T-cell (primary cell): ENCODE results near the gene SLC22A5. TPM values are rescaled to one million over a fixed set of nuclear protein-coding genes. Genes with fewer than 3 reads are reported as not detected.

Experiments used
- ATAC-seq, 4 experiments: fragments of 200-7000 bp in 3 of 4; fragments of 150-1000 bp in 1 of 4; cut with Tn5 transposase; replicated peaks in 1 of 4; 1 replicate in 3 of 4; 2 replicates in 1 of 4; pipeline ENCODE4 v1.10.0; 2021; ENCODE audit warnings: moderate library complexity in 3 of 4, mild to moderate bottlenecking in 2 of 4, moderate number of reproducible peaks in 1 of 4
- CTCF ChIA-PET, 2 donors: fragments of 300-600 bp; sonication (Branson Sonifier 250); formaldehyde crosslinking; loops; one replicate each; lab custom pipeline; 2022; ENCODE audit warnings: antibody characterized with exemption in 2 of 2; lab: Charles Lee
- POLR2A ChIA-PET, 2 donors: fragments of 300-600 bp; sonication (Branson Sonifier 250); formaldehyde crosslinking; loops; one replicate each; lab custom pipeline; 2022; ENCODE audit warnings: antibody characterized with exemption in 2 of 2; lab: Charles Lee
- DNase-seq, 35 experiments: peaks; one replicate each; pipeline versions ENCODE4 v3.0.0 to v3.0.0-alpha.2; 2013 to 2023
- H3K27ac ChIP-seq: one replicate; pipeline ENCODE4 v1.5.1; 2013; ENCODE audit warnings: low read length
- H3K27me3 ChIP-seq, 2 experiments: replicated peaks in 1 of 2; 1 replicate in 1 of 2; 2 replicates in 1 of 2; pipeline versions ENCODE4 v1.6.1 to v1.7.0; 2013; ENCODE audit warnings: low read length in 1 of 2, mixed read lengths in 1 of 2; ENCODE audit not compliant: control insufficient read depth in 2 of 2, insufficient read depth in 2 of 2; ENCODE audit errors: extremely low read depth in 1 of 2
- H3K36me3 ChIP-seq, 2 donors: 1 replicate in 1 of 2; 2 replicates in 1 of 2; pipeline versions ENCODE4 v1.6.1 to v1.7.0; 2013; ENCODE audit warnings: low read length in 1 of 2; ENCODE audit not compliant: control insufficient read depth in 2 of 2, insufficient read depth in 1 of 2; ENCODE audit errors: extremely low read depth in 1 of 2
- H3K4me1 ChIP-seq, 2 experiments: 1 replicate in 1 of 2; 2 replicates in 1 of 2; pipeline versions ENCODE4 v1.6.1 to v1.7.0; 2013; ENCODE audit warnings: low read length in 2 of 2, mixed read lengths in 1 of 2; ENCODE audit not compliant: insufficient read depth in 2 of 2, control insufficient read depth in 1 of 2; ENCODE audit errors: extremely low read depth in 1 of 2
- H3K4me3 ChIP-seq, 2 donors: 1 replicate in 1 of 2; 2 replicates in 1 of 2; pipeline versions ENCODE4 v1.5.1 to v1.7.0; 2013; ENCODE audit warnings: mild to moderate bottlenecking in 2 of 2, low read length in 1 of 2, moderate library complexity in 1 of 2; ENCODE audit not compliant: control insufficient read depth in 1 of 2; ENCODE audit errors: extremely low read depth in 1 of 2
- H3K9me3 ChIP-seq: 2 replicates; pipeline ENCODE4 v1.7.0; 2013
- H3K27ac Mint-ChIP-seq, 2 donors: one replicate each; pipeline ENCODE4 v1.8.0; 2020 to 2021; ENCODE audit warnings: mild to moderate bottlenecking in 2 of 2, mixed read lengths in 2 of 2
- H3K27me3 Mint-ChIP-seq, 2 donors: one replicate each; pipeline ENCODE4 v1.8.0; 2021 to 2022; ENCODE audit warnings: mixed read lengths in 2 of 2
- H3K36me3 Mint-ChIP-seq: one replicate; pipeline ENCODE4 v1.8.0; 2021; ENCODE audit warnings: mixed read lengths
- H3K4me1 Mint-ChIP-seq, 3 donors: one replicate each; pipeline ENCODE4 v1.8.0; 2020 to 2022; ENCODE audit warnings: mixed read lengths in 3 of 3, mild to moderate bottlenecking in 1 of 3
- H3K4me3 Mint-ChIP-seq, 3 donors: one replicate each; pipeline ENCODE4 v1.8.0; 2020 to 2022; ENCODE audit warnings: mild to moderate bottlenecking in 3 of 3, mixed read lengths in 3 of 3, moderate library complexity in 3 of 3
- H3K9me3 Mint-ChIP-seq, 3 donors: one replicate each; pipeline ENCODE4 v1.8.0; 2020 to 2022; ENCODE audit warnings: mixed read lengths in 3 of 3
- WGBS: methylation state at CpG from one replicate; pipeline ENCODE4 v1.1.5; 2013; ENCODE audit warnings: missing lambda C conversion rate; ENCODE audit not compliant: insufficient coverage; 5-methylcytosine and 5-hydroxymethylcytosine counted together
- total RNA-seq, 35 experiments: library from RNA in 6 of 35; stranded (reverse) in 6 of 35; fragments of 120-200 nt in 1 of 35; gene quantifications; one replicate each; pipeline versions ENCODE4 v1.2.1 to v1.2.4 and lab custom pipeline; 2013 to 2026

SLC22A5 gene
- total RNA-seq, 5 donors from 2014 or later (not counting 1 experiment from before 2014, with no cell fraction given) = 4.8 to 14.0 (median 7.6) TPM

GRCh38 chr5:132424167-132424880, 54.8 kb downstream of the SLC22A5 start:
- Histone ChIP-seq H3K4me3 (no peak overlapping the region), H3K36me3 (peaks cover 6 to 33% of the 10 kb centered on the region in 2 donors), H3K27ac (peak overlapping the region; percentile 94), H3K9me3 (no peaks in the 10 kb centered on the region), H3K4me1 (peaks cover 79 to 98% of the 10 kb centered on the region in 2 experiments), H3K27me3 (no peaks in the 10 kb centered on the region)
- H3K4me3 Mint-ChIP-seq = peak overlapping the region in 2 of 3 donors; percentile 15 to 77
- CTCF ChIA-PET = interaction anchor here in 1 of 2 donors (1.1 to 2.3 kb wide), 3 partner anchors 33 to 55 kb away, joined by 3 to 11 read pairs (median 8); no protein-coding TSS in a partner anchor
- no peaks in the 10 kb centered on the region for H3K27me3 Mint-ChIP-seq
- H3K9me3 Mint-ChIP-seq = no peaks in the 10 kb centered on the region
- ATAC-seq = no peak
- POLR2A ChIA-PET = interaction anchor here (0.6 to 5.9 kb wide), 7 partner anchors 25 to 66 kb away, joined by 3 to 56 read pairs (median 11); partner anchors contain the start of gene IRF1 (in 1 of the 2)
- no CpG with 5 or more reads among the region's 3 CpGs for WGBS
- H3K36me3 Mint-ChIP-seq = peaks cover 28% of the 10 kb centered on the region
- DNase-seq = no peak
- peaks cover 97 to 99% (median 98%) of the 10 kb centered on the region in 3 donors for H3K4me1 Mint-ChIP-seq
- H3K27ac Mint-ChIP-seq = peak overlapping the region; percentile 98 to 100

DNA sequence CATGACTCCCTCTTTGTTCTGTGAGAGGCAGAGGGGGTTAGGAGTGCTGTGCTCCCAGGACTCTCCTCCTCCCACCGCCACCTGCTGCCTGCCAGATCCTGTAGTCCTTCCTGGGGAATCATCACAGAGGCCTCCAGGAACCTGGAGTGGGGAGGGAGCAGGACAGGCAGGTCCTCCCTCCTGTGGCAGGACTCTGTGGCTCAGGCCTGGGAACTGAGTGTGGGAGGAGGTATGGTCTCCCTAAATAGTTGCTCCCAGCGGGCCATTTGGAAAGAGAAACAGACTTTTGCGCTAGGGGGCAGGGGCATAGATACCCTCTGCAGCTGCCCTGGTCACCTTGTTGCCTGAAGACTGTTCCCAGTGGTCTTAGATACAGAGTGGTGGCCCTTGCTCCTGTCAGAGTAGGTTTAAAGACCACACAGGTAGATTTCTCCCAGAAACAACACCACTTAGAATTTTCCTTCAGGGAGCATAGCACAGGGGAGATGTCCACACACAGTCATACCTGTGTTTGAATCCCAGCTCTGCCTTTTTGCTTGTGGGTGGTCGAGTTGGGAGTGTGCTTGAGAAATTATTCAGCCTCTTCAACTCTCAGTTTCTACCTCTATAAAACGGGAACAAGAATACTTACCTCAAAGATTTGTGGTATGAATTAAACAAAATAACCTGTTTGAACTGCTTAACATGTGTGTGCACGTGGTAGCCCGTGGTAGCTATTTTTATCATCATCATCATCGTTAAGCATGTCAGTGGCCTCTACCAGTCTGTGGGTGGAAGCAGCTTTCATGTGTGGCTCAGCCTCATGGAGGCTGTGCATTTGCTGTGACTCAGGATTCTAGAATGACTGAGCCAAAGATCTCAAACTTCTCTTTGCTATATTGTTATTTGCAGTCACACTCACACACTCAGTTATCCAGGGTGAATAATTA, 55.8 kb downstream of the SLC22A5 start:
- Histone ChIP-seq H3K27me3 (no peaks in the 10 kb centered on the region), H3K9me3 (no peaks in the 10 kb centered on the region), H3K36me3 (peaks cover 6 to 27% of the 10 kb centered on the region in 2 donors), H3K4me3 (no peak overlapping the region), H3K27ac (peak overlapping the region; percentile 94), H3K4me1 (peaks cover 74 to 96% of the 10 kb centered on the region in 2 experiments)
- H3K36me3 Mint-ChIP-seq = peaks cover 28% of the 10 kb centered on the region
- peak in 34 of 35 experiments; percentile 39 to 79 (median 62) for DNase-seq
- ChIA-PET POLR2A (interaction anchor here (0.6 to 5.9 kb wide), 16 partner anchors 14 to 65 kb away, joined by 3 to 56 read pairs (median 4); partner anchors contain the start of gene IRF1 (in 1 of the 2)), CTCF (interaction anchor here (0.8 to 4.0 kb wide), 10 partner anchors 10 to 65 kb away, joined by 3 to 41 read pairs (median 7); partner anchors contain the start of gene IRF1 (in 2 of the 2))
- 0% methylated on average over 3 of the region's 8 CpGs for WGBS
- ATAC-seq = peak; percentile 71 to 78 (median 72)
- H3K27ac Mint-ChIP-seq = peak overlapping the region; percentile 98 to 100
- peaks cover 97 to 99% (median 98%) of the 10 kb centered on the region in 3 donors for H3K4me1 Mint-ChIP-seq
- peak overlapping the region; percentile 57 to 77 (median 68) for H3K4me3 Mint-ChIP-seq
- no peaks in the 10 kb centered on the region for H3K27me3 Mint-ChIP-seq
- no peaks in the 10 kb centered on the region for H3K9me3 Mint-ChIP-seq

- Mint-ChIP-seq H3K9me3 (no peaks in the 10 kb centered on the region), H3K4me3 (peak overlapping the region; percentile 57 to 77 (median 68)), H3K4me1 (peaks cover 95 to 99% (median 98%) of the 10 kb centered on the region in 3 donors), H3K27ac (peak overlapping the region; percentile 98 to 100), H3K27me3 (no peaks in the 10 kb centered on the region), H3K36me3 (peaks cover 29% of the 10 kb centered on the region)
- Histone ChIP-seq H3K4me1 (peaks cover 66 to 97% of the 10 kb centered on the region in 2 experiments), H3K36me3 (peaks cover 6 to 27% of the 10 kb centered on the region in 2 donors), H3K27ac (peak overlapping the region; percentile 94), H3K27me3 (no peaks in the 10 kb centered on the region), H3K9me3 (no peaks in the 10 kb centered on the region), H3K4me3 (peak overlapping the region in 1 of 2 donors; percentile 17)
- CTCF ChIA-PET = interaction anchor here (0.8 to 4.0 kb wide), 11 partner anchors 9 to 261 kb away, joined by 3 to 41 read pairs (median 4); partner anchors contain the start of gene IRF1 (in 2 of the 2)
- DNase-seq (no peak), ATAC-seq (peak in 2 of 4 experiments; percentile 3)
- WGBS = 41% methylated on average over 3 of the region's 7 CpGs
- POLR2A ChIA-PET = interaction anchor here (0.5 to 5.9 kb wide), 18 partner anchors 11 to 64 kb away, joined by 3 to 56 read pairs (median 4); partner anchors contain the start of gene IRF1 (in 1 of the 2)
Measured at GRCh38 chr5:132425975-132426524, 56.5 kb downstream of the SLC22A5 start.

GRCh38 chr5:132426525-132427138, 57.1 kb downstream of the SLC22A5 start:
- ATAC-seq (peak; percentile 24 to 49 (median 38)), DNase-seq (peak; percentile 15 to 72 (median 44))
- H3K27ac ChIP-seq = peak overlapping the region; percentile 94
- Mint-ChIP-seq H3K9me3 (no peaks in the 10 kb centered on the region), H3K4me3 (peak overlapping the region; percentile 64 to 77 (median 68)), H3K27me3 (no peaks in the 10 kb centered on the region), H3K4me1 (peaks cover 94 to 99% (median 98%) of the 10 kb centered on the region in 3 donors), H3K27ac (peak overlapping the region; percentile 98 to 100), H3K36me3 (peaks cover 29% of the 10 kb centered on the region)
- WGBS = 15% methylated on average over 8 of the region's 8 CpGs
- POLR2A ChIA-PET = interaction anchor here (0.5 to 5.9 kb wide), 17 partner anchors 12 to 761 kb away, joined by 3 to 56 read pairs (median 5); partner anchors contain the start of gene IRF1 (in 1 of the 2)
- H3K27me3 ChIP-seq = no peaks in the 10 kb centered on the region
- CTCF ChIA-PET = interaction anchor here (0.8 to 4.0 kb wide), 10 partner anchors 9 to 261 kb away, joined by 3 to 41 read pairs (median 4); partner anchors contain the start of gene IRF1 (in 1 of the 2)
- H3K4me3 ChIP-seq = peak overlapping the region; percentile 2 to 17
- peaks cover 61 to 97% of the 10 kb centered on the region in 2 experiments for H3K4me1 ChIP-seq
- H3K9me3 ChIP-seq = no peaks in the 10 kb centered on the region
- peaks cover 6 to 27% of the 10 kb centered on the region in 2 donors for H3K36me3 ChIP-seq
